22Rv1 (cell line): ENCODE measurements around the gene BICRA.

Source experiments
- ZFX ChIP-seq: fragments of 450-650 bp; IDR thresholded peaks from 2 replicates; pipeline ENCODE4 v1.6.1; 2017; ENCODE audit warnings: antibody characterized with exemption, borderline replicate concordance
- TF ChIP-seq, protein P1 (sequence below): fragments of 450-650 bp; IDR thresholded peaks from 2 replicates; pipeline ENCODE4 v1.5.1; 2017; ENCODE audit warnings: mild to moderate bottlenecking

DNA sequence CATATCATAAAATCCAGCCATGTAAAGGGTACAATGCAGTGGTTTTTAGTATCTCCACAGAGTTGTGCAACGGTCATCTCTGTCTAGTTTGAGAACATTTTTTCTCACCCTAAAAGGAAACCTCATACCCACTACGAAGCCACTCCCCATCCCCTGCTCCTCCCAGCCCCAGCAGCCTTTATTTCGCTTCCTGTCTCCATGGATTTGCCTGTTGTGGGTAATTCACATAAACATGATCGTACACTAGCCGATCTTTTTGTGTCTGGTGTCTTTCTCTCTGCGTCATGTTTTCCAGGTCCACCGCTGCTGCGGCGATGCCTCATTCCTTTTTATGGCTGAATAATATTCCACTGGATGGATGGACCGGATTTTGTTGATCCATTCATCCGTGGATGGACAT is 28.6 kb downstream of the BICRA start:
- TF ChIP-seq, protein P1, sequence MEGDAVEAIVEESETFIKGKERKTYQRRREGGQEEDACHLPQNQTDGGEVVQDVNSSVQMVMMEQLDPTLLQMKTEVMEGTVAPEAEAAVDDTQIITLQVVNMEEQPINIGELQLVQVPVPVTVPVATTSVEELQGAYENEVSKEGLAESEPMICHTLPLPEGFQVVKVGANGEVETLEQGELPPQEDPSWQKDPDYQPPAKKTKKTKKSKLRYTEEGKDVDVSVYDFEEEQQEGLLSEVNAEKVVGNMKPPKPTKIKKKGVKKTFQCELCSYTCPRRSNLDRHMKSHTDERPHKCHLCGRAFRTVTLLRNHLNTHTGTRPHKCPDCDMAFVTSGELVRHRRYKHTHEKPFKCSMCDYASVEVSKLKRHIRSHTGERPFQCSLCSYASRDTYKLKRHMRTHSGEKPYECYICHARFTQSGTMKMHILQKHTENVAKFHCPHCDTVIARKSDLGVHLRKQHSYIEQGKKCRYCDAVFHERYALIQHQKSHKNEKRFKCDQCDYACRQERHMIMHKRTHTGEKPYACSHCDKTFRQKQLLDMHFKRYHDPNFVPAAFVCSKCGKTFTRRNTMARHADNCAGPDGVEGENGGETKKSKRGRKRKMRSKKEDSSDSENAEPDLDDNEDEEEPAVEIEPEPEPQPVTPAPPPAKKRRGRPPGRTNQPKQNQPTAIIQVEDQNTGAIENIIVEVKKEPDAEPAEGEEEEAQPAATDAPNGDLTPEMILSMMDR = no peak
- TF ChIP-seq ZFX = no peak
